Activated CD4-positive, alpha-beta memory T cell treated with anti-CD3 and anti-CD28 coated beads, Interleukin-2, amount 10 ng/mL, durations not matched to agents 7 days and 5 days (primary cell): Measurements from ENCODE around the gene CD3E. TPM values are rescaled to one million over a fixed set of nuclear protein-coding genes. Genes with fewer than 3 reads are reported as not detected.

Experiments
- CTCF ChIA-PET: fragments of 350-600 bp; sonication (Branson Sonifier 250); formaldehyde crosslinking; loops from one replicate; lab custom pipeline; 2021; ENCODE audit warnings: antibody characterized with exemption, inconsistent platforms; lab: Charles Lee
- POLR2A ChIA-PET: fragments of 350-600 bp; sonication (Branson Sonifier 250); formaldehyde crosslinking; loops from one replicate; lab custom pipeline; 2021; ENCODE audit warnings: antibody characterized with exemption; lab: Charles Lee
- DNase-seq: peaks from one replicate; pipeline ENCODE4 v3.0.0-alpha.2; 2020
- H3K27ac Mint-ChIP-seq: one replicate; pipeline ENCODE4 v1.8.0; 2021; ENCODE audit warnings: mild to moderate bottlenecking, mixed read lengths
- H3K27me3 Mint-ChIP-seq: one replicate; pipeline ENCODE4 v1.8.0; 2021; ENCODE audit warnings: mixed read lengths
- H3K36me3 Mint-ChIP-seq: one replicate; pipeline ENCODE4 v1.8.0; 2021; ENCODE audit warnings: low read depth, mixed read lengths
- H3K4me1 Mint-ChIP-seq: one replicate; pipeline ENCODE4 v1.8.0; 2021; ENCODE audit warnings: mixed read lengths
- H3K4me3 Mint-ChIP-seq: one replicate; pipeline ENCODE4 v1.8.0; 2021; ENCODE audit warnings: mild to moderate bottlenecking, mixed read lengths
- H3K9me3 Mint-ChIP-seq: one replicate; pipeline ENCODE4 v1.8.0; 2021; ENCODE audit warnings: mixed read lengths
- total RNA-seq, 2 experiments: library from RNA; stranded (reverse); gene quantifications; one replicate each; pipeline ENCODE4 v1.2.3, GENCODE V29; 2021

The CD3E gene
- total RNA-seq, 2 experiments from 2014 or later = 639 to 653 TPM

DNA sequence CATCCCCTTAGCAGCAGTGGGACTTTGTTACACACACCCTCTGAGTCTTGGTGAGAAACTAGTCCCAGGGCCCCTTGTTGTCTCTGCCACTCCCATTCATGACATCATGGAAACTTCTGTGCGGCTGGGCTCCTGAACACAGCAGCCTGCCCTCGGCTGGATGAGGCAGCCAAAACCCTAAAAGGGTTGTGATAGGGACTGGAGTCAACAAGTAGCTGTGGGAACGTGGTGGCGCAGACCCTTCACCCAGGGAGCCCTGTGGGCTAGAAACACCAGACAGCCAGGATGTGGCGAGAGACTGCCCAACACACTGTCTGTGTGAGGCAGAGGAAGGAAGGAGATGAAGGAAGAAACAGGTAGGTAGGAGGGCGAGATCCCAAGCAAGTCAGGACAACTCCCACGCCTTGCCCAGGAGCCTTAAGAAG, 34.1 kb downstream of the CD3E start:
- peak; percentile 93 for DNase-seq
- Mint-ChIP-seq H3K27me3 (no peaks in the 10 kb centered on the region), H3K4me3 (peak overlapping the region; percentile 89), H3K27ac (peak overlapping the region; percentile 99), H3K4me1 (peaks cover 58% of the 10 kb centered on the region), H3K36me3 (peaks cover 61% of the 10 kb centered on the region), H3K9me3 (no peaks in the 10 kb centered on the region)
- ChIA-PET CTCF (interaction anchor here (0.6 to 3.8 kb wide), 8 partner anchors 30 to 167 kb away, joined by 3 to 20 read pairs (median 5); partner anchors contain the start of genes CD3E and MPZL2), POLR2A (interaction anchor here (0.7 to 7.2 kb wide), 10 partner anchors 10 to 136 kb away, joined by 3 to 42 read pairs (median 5); partner anchors contain the start of gene MPZL3)

GRCh38 chr11:118339281-118339961, 34.9 kb downstream of the CD3E start:
- no peaks in the 10 kb centered on the region for H3K9me3 Mint-ChIP-seq
- peak overlapping the region; percentile 99 for H3K27ac Mint-ChIP-seq
- ChIA-PET POLR2A (interaction anchor here (0.8 to 7.2 kb wide), 15 partner anchors 9 to 137 kb away, joined by 3 to 42 read pairs (median 5); partner anchors contain the start of genes JAML, KMT2A, MPZL3 and UBE4A), CTCF (interaction anchor here (0.6 to 3.8 kb wide), 10 partner anchors 19 to 168 kb away, joined by 3 to 20 read pairs (median 4); partner anchors contain the start of genes CD3E and MPZL2)
- no peaks in the 10 kb centered on the region for H3K27me3 Mint-ChIP-seq
- peaks cover 61% of the 10 kb centered on the region for H3K36me3 Mint-ChIP-seq
- no peak for DNase-seq
- peaks cover 60% of the 10 kb centered on the region for H3K4me1 Mint-ChIP-seq
- H3K4me3 Mint-ChIP-seq = peak overlapping the region; percentile 89

- ChIA-PET CTCF (interaction anchor here (0.5 to 3.8 kb wide), 7 partner anchors 13 to 169 kb away, joined by 3 to 20 read pairs (median 12); partner anchors contain the start of gene CD3E), POLR2A (interaction anchor here (0.7 to 7.2 kb wide), 14 partner anchors 8 to 138 kb away, joined by 3 to 42 read pairs (median 12); partner anchors contain the start of genes JAML, KMT2A, MPZL3 and UBE4A)
- Mint-ChIP-seq H3K4me3 (peak overlapping the region; percentile 89), H3K4me1 (peaks cover 58% of the 10 kb centered on the region), H3K27me3 (no peaks in the 10 kb centered on the region), H3K27ac (peak overlapping the region; percentile 99), H3K9me3 (no peaks in the 10 kb centered on the region), H3K36me3 (peaks cover 67% of the 10 kb centered on the region)
- no peak for DNase-seq
Observed at GRCh38 chr11:118340449-118340848, 35.9 kb downstream of the CD3E start.

DNA sequence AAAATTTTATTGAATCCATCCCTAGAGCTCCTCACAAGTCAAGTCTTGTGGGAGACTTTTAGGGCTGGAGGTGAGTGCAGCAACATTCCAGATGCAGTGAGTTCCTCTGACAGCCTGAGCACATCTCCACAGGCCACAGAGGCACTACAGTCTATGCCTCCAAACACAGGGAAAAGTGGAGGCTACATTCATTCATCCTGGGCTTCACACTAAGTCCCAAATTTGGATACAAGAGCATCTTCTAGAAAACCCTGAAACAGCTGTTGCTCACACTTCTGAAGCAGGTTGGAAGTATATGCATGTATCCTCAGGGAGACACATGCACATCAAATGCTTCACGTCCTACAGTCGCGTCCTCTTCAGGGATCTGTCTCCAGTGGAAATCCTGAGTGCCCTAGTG, 36.7 kb downstream of the CD3E start:
- H3K4me3 Mint-ChIP-seq = peak overlapping the region; percentile 89
- DNase-seq = no peak
- CTCF ChIA-PET = interaction anchor here (1.7 to 7.5 kb wide), 6 partner anchors 29 to 142 kb away, joined by 3 to 73 read pairs (median 16); partner anchors contain the start of gene CD3E
- H3K27ac Mint-ChIP-seq = peak overlapping the region; percentile 99
- H3K4me1 Mint-ChIP-seq = peaks cover 61% of the 10 kb centered on the region
- peaks cover 70% of the 10 kb centered on the region for H3K36me3 Mint-ChIP-seq
- POLR2A ChIA-PET = interaction anchor here (1.7 to 7.2 kb wide), 8 partner anchors 8 to 139 kb away, joined by 4 to 42 read pairs (median 16); partner anchors contain the start of genes JAML, KMT2A, MPZL3 and UBE4A
- no peaks in the 10 kb centered on the region for H3K27me3 Mint-ChIP-seq
- H3K9me3 Mint-ChIP-seq = no peaks in the 10 kb centered on the region

GRCh38 chr11:118341815-118342489, 37.4 kb downstream of the CD3E start:
- H3K36me3 Mint-ChIP-seq = peaks cover 71% of the 10 kb centered on the region
- H3K27ac Mint-ChIP-seq = peak overlapping the region; percentile 99
- H3K4me1 Mint-ChIP-seq = peaks cover 63% of the 10 kb centered on the region
- ChIA-PET CTCF (interaction anchor here (0.7 to 7.5 kb wide), 13 partner anchors 12 to 199 kb away, joined by 3 to 73 read pairs (median 4); partner anchors contain the start of genes CD3E and UBE4A), POLR2A (interaction anchor here (0.8 to 7.2 kb wide), 17 partner anchors 9 to 447 kb away, joined by 3 to 42 read pairs (median 6); partner anchors contain the start of genes JAML, KMT2A, MPZL3 and UBE4A)
- peak; percentile 48 for DNase-seq
- H3K4me3 Mint-ChIP-seq = peak overlapping the region; percentile 89
- H3K27me3 Mint-ChIP-seq = no peaks in the 10 kb centered on the region
- H3K9me3 Mint-ChIP-seq = no peaks in the 10 kb centered on the region

DNA sequence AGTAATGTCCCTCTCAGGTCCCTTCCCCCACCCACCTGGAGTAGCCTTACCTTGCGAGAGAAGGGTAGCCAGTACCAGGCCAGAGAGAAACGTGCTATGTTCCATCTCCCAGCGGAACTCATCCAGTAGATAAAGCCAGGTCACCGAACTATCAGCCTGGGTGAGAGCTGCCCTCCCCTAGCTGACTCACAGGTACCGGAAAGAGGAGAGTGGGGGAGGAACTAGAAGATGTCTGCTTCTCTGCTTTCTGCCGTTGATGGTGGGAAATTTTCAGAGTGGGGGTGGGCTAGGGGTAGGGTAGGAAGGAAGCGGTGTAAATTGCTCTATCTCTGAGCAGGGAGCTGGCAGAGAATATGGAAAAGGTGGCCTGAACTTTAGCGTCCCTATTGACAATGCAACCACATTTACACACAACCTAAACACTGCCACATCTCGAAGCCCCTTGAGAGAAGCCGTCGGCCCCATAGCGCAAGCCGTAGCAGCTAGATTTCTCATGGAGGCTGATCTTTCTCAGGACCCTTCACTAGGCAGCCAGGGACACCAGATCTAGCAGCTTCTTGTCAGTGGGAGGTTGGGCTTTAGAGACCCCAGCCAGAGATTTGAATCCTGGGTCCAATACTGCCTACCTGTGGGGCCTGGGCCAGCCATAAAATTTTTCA, 38.1 kb downstream of the CD3E start, which contains the start of gene CD3D:
Gene CD3D, minus strand, starts transcription at position 203 of the 659 bp plus-strand sequence. Its CDS starts 98 bp downstream, at position 105.
- H3K36me3 Mint-ChIP-seq = peaks cover 71% of the 10 kb centered on the region
- CTCF ChIA-PET = interaction anchor here (1.0 to 7.5 kb wide), 13 partner anchors 11 to 171 kb away, joined by 3 to 73 read pairs (median 4); partner anchors contain the start of genes CD3E and UBE4A
- H3K4me3 Mint-ChIP-seq = peak within 1 kb of the TSS; percentile 89
- peak within 1 kb of the TSS; percentile 99 for H3K27ac Mint-ChIP-seq
- H3K27me3 Mint-ChIP-seq = no peaks in the 10 kb centered on the region
- H3K9me3 Mint-ChIP-seq = no peaks in the 10 kb centered on the region
- peaks cover 68% of the 10 kb centered on the region for H3K4me1 Mint-ChIP-seq
- POLR2A ChIA-PET = interaction anchor here (0.8 to 7.2 kb wide), 19 partner anchors 7 to 446 kb away, joined by 3 to 42 read pairs (median 6); partner anchors contain the start of genes JAML, KMT2A, MPZL3 and UBE4A
- peak; percentile 74 for DNase-seq

GRCh38 chr11:118343248-118343647, 38.7 kb downstream of the CD3E start:
- peak overlapping the region; percentile 99 for H3K27ac Mint-ChIP-seq
- H3K36me3 Mint-ChIP-seq = peaks cover 67% of the 10 kb centered on the region
- ChIA-PET POLR2A (interaction anchor here (1.2 to 7.2 kb wide), 13 partner anchors 8 to 145 kb away, joined by 3 to 42 read pairs (median 10); partner anchors contain the start of genes JAML, KMT2A, MPZL3 and UBE4A), CTCF (interaction anchor here (1.0 to 7.5 kb wide), 7 partner anchors 31 to 144 kb away, joined by 3 to 73 read pairs (median 12); partner anchors contain the start of gene CD3E)
- no peaks in the 10 kb centered on the region for H3K27me3 Mint-ChIP-seq
- peak overlapping the region; percentile 89 for H3K4me3 Mint-ChIP-seq
- DNase-seq = no peak
- peaks cover 66% of the 10 kb centered on the region for H3K4me1 Mint-ChIP-seq
- no peaks in the 10 kb centered on the region for H3K9me3 Mint-ChIP-seq

GRCh38 chr11:118343981-118344515, 39.5 kb downstream of the CD3E start, which contains the start of gene CD3G:
Gene CD3G (plus strand): TSS chr11:118344344. CDS start chr11:118344424, 80 bp downstream.
- H3K9me3 Mint-ChIP-seq = no peaks in the 10 kb centered on the region
- POLR2A ChIA-PET = interaction anchor here (1.2 to 7.2 kb wide), 9 partner anchors 9 to 447 kb away, joined by 3 to 42 read pairs (median 10); partner anchors contain the start of genes DDX6, JAML, MPZL3 and UBE4A
- peaks cover 66% of the 10 kb centered on the region for H3K4me1 Mint-ChIP-seq
- H3K36me3 Mint-ChIP-seq = peaks cover 67% of the 10 kb centered on the region
- CTCF ChIA-PET = interaction anchor here (0.7 to 7.5 kb wide), 5 partner anchors 39 to 145 kb away, joined by 3 to 73 read pairs (median 13); partner anchors contain the start of gene CD3E
- H3K4me3 Mint-ChIP-seq = peak within 1 kb of the TSS; percentile 89
- peak within 1 kb of the TSS; percentile 99 for H3K27ac Mint-ChIP-seq
- H3K27me3 Mint-ChIP-seq = no peaks in the 10 kb centered on the region
- DNase-seq = peak; percentile 80

DNA sequence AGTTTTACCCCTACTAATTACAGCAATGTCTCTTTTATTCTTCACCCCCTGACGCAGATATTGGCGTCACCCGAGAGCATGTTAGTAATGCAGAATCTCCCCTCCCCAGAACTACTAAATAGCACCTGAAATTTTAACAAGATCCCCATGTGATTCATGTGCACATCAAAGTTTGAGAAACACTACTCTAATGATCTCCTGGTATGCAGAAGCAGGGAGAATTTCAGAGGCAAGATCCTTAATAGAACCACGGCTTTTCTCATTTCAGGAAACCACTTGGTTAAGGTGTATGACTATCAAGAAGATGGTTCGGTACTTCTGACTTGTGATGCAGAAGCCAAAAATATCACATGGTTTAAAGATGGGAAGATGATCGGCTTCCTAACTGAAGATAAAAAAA, 44.9 kb downstream of the CD3E start:
- Mint-ChIP-seq H3K4me3 (no peak overlapping the region), H3K27me3 (no peaks in the 10 kb centered on the region), H3K36me3 (peaks cover 73% of the 10 kb centered on the region), H3K4me1 (peaks cover 48% of the 10 kb centered on the region), H3K9me3 (no peaks in the 10 kb centered on the region), H3K27ac (no peak overlapping the region)
- CTCF ChIA-PET = interaction anchor here (1.4 kb wide), 1 partner anchor 151 kb away, joined by 6 read pairs; no protein-coding TSS in a partner anchor
- DNase-seq = no peak
- POLR2A ChIA-PET = interaction anchor here (1.0 to 3.6 kb wide), 2 partner anchors 11 to 36 kb away, joined by 3 to 18 read pairs; no protein-coding TSS in a partner anchor

- no peak for DNase-seq
- Mint-ChIP-seq H3K27ac (peak overlapping the region; percentile 51), H3K27me3 (no peaks in the 10 kb centered on the region), H3K4me3 (no peak overlapping the region), H3K4me1 (peaks cover 20% of the 10 kb centered on the region), H3K36me3 (peaks cover 51% of the 10 kb centered on the region), H3K9me3 (no peaks in the 10 kb centered on the region)
- ChIA-PET POLR2A (interaction anchor here (0.9 to 2.0 kb wide), 5 partner anchors 10 to 49 kb away, joined by 3 to 8 read pairs (median 6); partner anchors contain the start of genes CD3D and CD3E), CTCF (interaction anchor here (0.6 to 4.4 kb wide), 14 partner anchors 8 to 210 kb away, joined by 3 to 25 read pairs (median 4); partner anchors contain the start of genes CD3D and CD3E)
Observed at GRCh38 chr11:118353084-118353710, 48.7 kb downstream of the CD3E start.
